Neuron (in vitro differentiated cells): ENCODE data around the gene BTNL8.
"Not testable (repeated sequence)": the region's sequence is repeated elsewhere in the genome, so short reads cannot be mapped to it uniquely, and the experiment has no call there.

Experiments
- H2AFZ ChIP-seq: one replicate; pipeline ENCODE4 v1.6.1; 2013; ENCODE audit warnings: low read depth, mild to moderate bottlenecking, inconsistent platforms, low read length, moderate library complexity
- H3K27me3 ChIP-seq: one replicate; pipeline ENCODE4 v1.6.1; 2013; ENCODE audit warnings: low read length; ENCODE audit not compliant: insufficient read depth
- H3K36me3 ChIP-seq: one replicate; pipeline ENCODE4 v1.6.1; 2013; ENCODE audit warnings: low read length; ENCODE audit not compliant: insufficient read depth
- H3K4me1 ChIP-seq: one replicate; pipeline ENCODE4 v1.6.1; 2013; ENCODE audit warnings: low read length; ENCODE audit not compliant: insufficient read depth
- H3K4me3 ChIP-seq: 2 replicates; pipeline ENCODE4 v1.5.1; 2013; ENCODE audit warnings: mild to moderate bottlenecking, low read length, moderate library complexity
- H3K9me3 ChIP-seq: one replicate; pipeline ENCODE4 v1.6.1; 2013; ENCODE audit warnings: low read length

Gene BTNL8

GRCh38 chr5:180868960-180869359 is 30.0 kb upstream of the BTNL8 start:
- Histone ChIP-seq H3K36me3 (no peaks in the 10 kb centered on the region), H2AFZ (no peak overlapping the region), H3K27me3 (no peaks in the 10 kb centered on the region), H3K9me3 (no peaks in the 10 kb centered on the region), H3K4me1 (no peaks in the 10 kb centered on the region), H3K4me3 (no peak overlapping the region)

DNA sequence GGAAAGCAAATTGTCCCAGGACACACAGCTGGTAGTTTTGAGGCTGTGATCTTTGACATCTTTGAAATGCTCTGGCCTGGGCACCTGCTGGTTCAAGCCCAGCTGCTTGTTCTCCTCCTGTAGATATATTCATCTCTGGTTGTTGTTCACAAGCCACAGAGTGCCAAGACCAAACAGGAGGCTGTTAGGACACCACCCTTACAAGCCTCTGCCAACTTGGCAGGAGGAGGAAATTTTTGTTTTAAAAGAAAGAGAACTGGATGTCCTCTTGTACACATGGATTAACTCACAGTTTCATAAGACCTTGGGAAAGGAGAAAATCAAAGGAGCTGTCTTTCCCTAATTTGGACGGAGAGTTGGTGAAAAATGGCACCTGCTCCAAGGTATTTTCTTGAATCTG is 29.4 kb upstream of the BTNL8 start:
- Histone ChIP-seq H3K36me3 (no peaks in the 10 kb centered on the region), H3K4me1 (no peaks in the 10 kb centered on the region), H3K4me3 (no peak overlapping the region), H3K9me3 (no peaks in the 10 kb centered on the region), H2AFZ (no peak overlapping the region), H3K27me3 (no peaks in the 10 kb centered on the region)

- Histone ChIP-seq H3K4me1 (no peaks in the 10 kb centered on the region), H3K36me3 (no peaks in the 10 kb centered on the region), H3K27me3 (peaks cover 3% of the 10 kb centered on the region), H2AFZ (no peak overlapping the region), H3K4me3 (no peak overlapping the region), H3K9me3 (no peaks in the 10 kb centered on the region)
Observed at GRCh38 chr5:180870276-180871068, 28.5 kb upstream of the BTNL8 start.

GRCh38 chr5:180872419-180872818 is 26.5 kb upstream of the BTNL8 start:
- no peaks in the 10 kb centered on the region for H3K9me3 ChIP-seq
- no peak overlapping the region for H2AFZ ChIP-seq
- H3K4me1 ChIP-seq, result no peaks in the 10 kb centered on the region
- no peak overlapping the region for H3K4me3 ChIP-seq
- peaks cover 8% of the 10 kb centered on the region for H3K27me3 ChIP-seq
- H3K36me3 ChIP-seq, result no peaks in the 10 kb centered on the region

- H3K9me3 ChIP-seq, result no peaks in the 10 kb centered on the region
- H3K4me3 ChIP-seq, result no peak overlapping the region
- H2AFZ ChIP-seq, result no peak overlapping the region
- no peaks in the 10 kb centered on the region for H3K4me1 ChIP-seq
- H3K36me3 ChIP-seq, result no peaks in the 10 kb centered on the region
- peaks cover 8% of the 10 kb centered on the region for H3K27me3 ChIP-seq
Observed at GRCh38 chr5:180873615-180874520, 25.1 kb upstream of the BTNL8 start.

DNA sequence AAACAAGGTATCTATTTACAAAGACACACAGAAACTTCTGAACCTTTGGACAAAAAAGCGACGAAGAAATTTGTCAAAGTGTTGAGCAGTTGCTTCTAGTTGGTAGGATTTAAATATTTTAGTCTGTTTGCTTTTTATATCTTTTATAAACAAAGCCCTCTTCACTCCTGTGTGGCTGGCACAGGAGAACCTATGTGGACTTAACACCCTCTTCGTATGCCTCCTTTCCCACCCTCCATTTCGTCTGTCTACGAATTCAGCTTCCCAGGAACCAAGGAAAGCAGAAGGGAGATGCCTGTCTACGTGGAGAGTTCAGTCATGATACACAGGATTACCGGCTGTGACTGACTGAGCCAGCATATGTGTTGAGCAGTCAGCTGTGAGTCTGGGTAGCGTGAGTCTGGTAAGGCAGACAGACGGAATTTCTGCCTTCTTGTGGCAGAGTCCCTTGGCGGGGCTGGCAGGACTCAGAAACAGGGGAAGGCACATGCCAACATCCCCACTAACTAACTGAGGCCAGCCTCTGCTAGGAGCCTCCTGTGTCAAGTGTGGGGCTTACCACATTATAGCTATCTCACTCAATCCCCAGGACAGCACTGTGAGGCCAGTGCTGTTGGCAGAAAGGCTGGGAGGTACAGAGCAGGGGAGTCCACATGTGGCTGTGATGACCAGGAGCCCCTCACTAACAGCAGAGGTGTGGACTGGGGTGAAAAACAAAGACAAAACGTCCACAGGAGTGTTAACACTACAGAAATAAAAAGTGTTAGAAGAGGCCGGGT is 24.0 kb upstream of the BTNL8 start:
- no peaks in the 10 kb centered on the region for H3K36me3 ChIP-seq
- H2AFZ ChIP-seq, result no peak overlapping the region
- no peaks in the 10 kb centered on the region for H3K9me3 ChIP-seq
- no peak overlapping the region for H3K4me3 ChIP-seq
- H3K27me3 ChIP-seq, result peaks cover 8% of the 10 kb centered on the region
- no peaks in the 10 kb centered on the region for H3K4me1 ChIP-seq

DNA sequence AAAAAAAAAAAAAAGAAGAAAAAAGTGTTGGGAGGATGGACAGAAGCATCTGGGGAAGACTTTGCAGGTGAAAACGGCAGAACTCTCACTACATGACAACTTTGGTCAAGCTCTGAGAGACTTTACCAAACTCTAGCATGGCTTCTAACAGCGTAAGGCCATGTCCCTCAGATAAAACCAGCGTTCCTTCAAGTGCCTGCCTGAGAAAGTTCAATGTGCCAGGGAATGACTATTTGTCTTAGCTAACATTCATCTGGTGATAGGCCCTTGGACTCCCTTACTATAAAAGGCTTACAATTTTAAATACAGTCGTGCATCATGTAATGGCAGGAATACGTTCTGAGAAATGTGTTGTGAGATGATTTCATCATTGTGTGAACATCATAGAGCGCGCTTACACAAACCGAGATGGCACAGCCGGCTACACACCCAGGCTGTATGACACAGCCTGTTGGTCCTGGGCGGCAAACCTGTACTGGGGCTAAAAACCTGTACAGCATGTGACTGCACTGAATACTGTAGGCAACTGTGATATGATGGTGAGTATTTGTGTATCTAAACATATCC is 23.0 kb upstream of the BTNL8 start:
- Histone ChIP-seq H3K36me3 (no peaks in the 10 kb centered on the region), H3K27me3 (peaks cover 8% of the 10 kb centered on the region), H3K4me1 (no peaks in the 10 kb centered on the region), H2AFZ (no peak overlapping the region), H3K4me3 (no peak overlapping the region), H3K9me3 (no peaks in the 10 kb centered on the region)

GRCh38 chr5:180885845-180886529 is 13.0 kb upstream of the BTNL8 start:
- not testable (repeated sequence) for H2AFZ ChIP-seq, H3K27me3 ChIP-seq, H3K9me3 ChIP-seq, H3K4me3 ChIP-seq, H3K4me1 ChIP-seq, H3K36me3 ChIP-seq

DNA sequence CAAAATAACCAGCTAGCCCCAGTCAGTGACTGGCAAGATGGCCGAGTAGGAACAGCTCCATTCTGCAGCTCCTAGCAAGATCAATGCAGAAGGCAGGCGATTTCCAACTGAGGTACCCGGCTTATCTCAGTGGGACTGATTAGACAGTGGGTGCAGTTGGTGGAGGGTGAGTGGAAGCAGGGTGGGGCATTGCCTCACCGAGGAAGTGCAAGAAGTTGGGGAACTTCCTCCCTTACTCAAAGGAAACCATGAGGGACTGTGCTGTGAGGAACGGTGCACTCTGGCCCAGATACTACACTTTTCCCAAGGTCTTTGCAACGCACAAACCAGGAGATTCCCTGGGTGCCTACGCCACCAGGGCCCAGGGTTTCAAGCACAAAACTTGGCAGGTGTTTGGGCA is 9.6 kb upstream of the BTNL8 start:
- peaks cover 2% of the 10 kb centered on the region for H3K27me3 ChIP-seq
- H2AFZ ChIP-seq, result no peak overlapping the region
- no peaks in the 10 kb centered on the region for H3K9me3 ChIP-seq
- no peaks in the 10 kb centered on the region for H3K4me1 ChIP-seq
- no peak overlapping the region for H3K4me3 ChIP-seq
- no peaks in the 10 kb centered on the region for H3K36me3 ChIP-seq

- H3K4me1 ChIP-seq, H3K9me3 ChIP-seq, H3K36me3 ChIP-seq, H2AFZ ChIP-seq, H3K4me3 ChIP-seq, H3K27me3 ChIP-seq: not testable (repeated sequence)
Observed at GRCh38 chr5:180895330-180895729, 3.6 kb upstream of the BTNL8 start.

DNA sequence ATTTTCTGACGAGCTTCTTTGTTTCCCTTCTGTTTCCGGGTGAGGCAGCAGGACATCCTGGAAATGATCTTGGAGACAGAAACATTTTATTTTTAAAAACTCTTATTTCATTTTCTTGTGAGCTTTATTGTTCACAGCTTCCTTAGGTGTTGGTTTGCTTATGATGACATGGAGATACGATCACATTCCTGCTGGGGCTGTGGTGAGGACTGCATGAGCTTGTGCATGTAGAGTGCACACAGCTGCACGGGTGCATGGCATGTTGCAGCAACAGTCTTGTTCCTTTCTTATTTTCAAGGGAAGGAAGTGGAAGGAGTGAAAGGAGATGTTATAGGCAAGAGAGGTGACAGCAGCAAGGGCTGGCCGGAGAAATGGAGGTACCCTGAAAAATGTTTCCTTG is 1.2 kb downstream of the BTNL8 start:
- H3K9me3 ChIP-seq, result no peaks in the 10 kb centered on the region
- H3K4me3 ChIP-seq, result no peak overlapping the region
- H2AFZ ChIP-seq, result no peak overlapping the region
- H3K36me3 ChIP-seq, result no peaks in the 10 kb centered on the region
- peaks cover 3% of the 10 kb centered on the region for H3K27me3 ChIP-seq
- no peaks in the 10 kb centered on the region for H3K4me1 ChIP-seq

DNA sequence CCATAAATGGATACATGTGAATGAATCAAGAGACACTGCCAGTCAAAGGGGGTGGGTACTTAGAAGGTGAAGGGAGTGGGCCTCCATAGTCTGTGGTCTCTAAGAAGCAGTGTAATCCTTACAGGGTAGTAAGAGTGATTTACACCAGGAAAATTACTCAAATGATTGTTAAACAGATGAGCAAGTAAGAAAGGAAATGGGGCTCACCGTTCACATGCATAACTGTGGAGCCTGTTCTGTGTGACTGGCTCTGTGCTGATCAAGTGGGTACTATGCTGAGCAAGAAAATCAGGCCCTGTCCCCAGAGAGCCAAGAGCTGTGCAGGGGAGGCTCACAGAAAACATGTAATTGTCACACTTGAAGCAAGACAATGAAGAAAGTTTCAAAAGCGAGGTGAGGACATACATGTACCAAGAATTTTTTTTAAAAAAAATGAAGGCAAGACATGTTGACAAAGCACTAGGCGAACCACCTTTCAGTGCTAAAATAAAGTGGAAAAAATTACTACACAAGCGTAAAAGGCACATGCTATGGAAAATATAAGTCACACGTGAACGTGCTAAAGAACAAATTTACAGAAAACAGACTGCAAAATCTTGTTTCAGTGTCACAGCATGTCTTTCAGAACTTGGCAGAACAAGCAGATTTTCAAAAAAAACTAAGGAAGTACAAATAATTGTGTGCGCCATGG is 2.5 kb downstream of the BTNL8 start:
- Histone ChIP-seq H3K36me3 (no peaks in the 10 kb centered on the region), H3K4me3 (no peak overlapping the region), H3K4me1 (no peaks in the 10 kb centered on the region), H3K9me3 (no peaks in the 10 kb centered on the region), H3K27me3 (peaks cover 3% of the 10 kb centered on the region), H2AFZ (no peak overlapping the region)
